ENCODE results near the gene SCP2.

Gene SCP2

DNA sequence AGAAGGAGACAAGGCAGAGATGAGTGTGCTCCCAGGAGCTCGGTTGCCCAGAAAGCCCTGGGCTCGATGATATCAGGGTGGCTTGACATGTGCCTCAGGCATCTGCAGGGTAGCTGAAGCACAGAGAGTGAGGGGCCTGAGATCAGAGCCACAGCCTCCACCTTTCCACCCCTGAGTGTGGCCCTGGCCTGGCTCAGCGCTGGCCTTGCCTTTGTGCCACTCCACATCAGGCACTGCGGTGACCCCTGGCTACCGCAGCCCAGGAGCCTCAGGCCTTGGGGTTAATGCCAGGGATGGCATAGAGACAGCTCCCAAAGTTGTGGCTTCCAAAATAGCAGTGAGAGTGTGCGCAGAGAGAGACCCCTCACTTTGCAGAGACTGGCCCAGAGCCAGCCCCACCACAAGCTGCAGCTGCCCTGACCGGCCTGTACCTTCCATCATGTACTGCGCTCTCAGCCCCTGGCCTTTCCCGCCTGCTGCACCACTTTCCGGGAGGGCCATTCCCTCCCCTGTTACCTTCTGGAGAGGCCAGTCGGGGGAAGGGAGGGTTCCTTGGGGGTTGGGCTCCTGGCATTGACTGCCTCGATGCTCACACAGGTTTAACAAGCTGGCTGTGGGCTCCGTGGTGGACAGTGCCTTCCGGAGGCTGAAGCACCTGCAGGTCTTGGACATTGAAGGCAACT lies 154.4 kb downstream of the SCP2 start:
- H3K4me3 ChIP-seq (ENCODE audit: low read length) = no peak overlapping the region
- TF ChIP-seq, protein P1, sequence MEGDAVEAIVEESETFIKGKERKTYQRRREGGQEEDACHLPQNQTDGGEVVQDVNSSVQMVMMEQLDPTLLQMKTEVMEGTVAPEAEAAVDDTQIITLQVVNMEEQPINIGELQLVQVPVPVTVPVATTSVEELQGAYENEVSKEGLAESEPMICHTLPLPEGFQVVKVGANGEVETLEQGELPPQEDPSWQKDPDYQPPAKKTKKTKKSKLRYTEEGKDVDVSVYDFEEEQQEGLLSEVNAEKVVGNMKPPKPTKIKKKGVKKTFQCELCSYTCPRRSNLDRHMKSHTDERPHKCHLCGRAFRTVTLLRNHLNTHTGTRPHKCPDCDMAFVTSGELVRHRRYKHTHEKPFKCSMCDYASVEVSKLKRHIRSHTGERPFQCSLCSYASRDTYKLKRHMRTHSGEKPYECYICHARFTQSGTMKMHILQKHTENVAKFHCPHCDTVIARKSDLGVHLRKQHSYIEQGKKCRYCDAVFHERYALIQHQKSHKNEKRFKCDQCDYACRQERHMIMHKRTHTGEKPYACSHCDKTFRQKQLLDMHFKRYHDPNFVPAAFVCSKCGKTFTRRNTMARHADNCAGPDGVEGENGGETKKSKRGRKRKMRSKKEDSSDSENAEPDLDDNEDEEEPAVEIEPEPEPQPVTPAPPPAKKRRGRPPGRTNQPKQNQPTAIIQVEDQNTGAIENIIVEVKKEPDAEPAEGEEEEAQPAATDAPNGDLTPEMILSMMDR (conservative IDR thresholded peaks at IDR 0.05; ENCODE audit: low read depth, low read length) = no peak
- DNase-seq (ENCODE audit: low read depth) = no peak

DNA sequence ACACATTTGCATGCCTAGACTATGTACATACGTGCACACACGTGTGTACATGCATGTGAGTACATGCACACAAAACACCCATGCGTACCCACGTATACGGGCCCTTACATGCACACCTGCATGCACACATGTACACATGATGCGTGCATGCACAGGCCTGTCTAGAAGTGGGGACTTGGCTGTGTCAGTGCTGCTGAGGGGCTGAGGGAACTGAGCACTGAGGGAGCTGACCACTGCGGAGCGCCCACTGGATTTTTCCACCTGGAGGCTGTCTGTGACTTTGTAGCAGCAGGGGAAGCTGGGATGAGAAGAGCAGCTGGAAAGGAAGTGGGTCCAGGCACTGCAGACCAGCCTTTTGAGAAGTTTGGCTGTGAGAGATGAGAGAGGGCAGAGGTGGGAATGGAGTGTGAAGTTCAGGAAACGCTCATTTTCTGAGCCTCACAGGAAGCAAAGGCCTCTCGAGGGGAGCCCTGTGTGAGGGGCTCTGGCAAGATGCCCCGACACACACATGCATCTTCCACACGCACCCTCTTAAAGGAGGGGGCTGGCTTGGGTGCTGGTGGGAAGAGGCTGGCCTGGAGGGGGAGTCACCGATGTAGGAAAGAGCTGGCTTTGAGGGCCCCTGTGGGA lies 155.9 kb downstream of the SCP2 start:
- TF ChIP-seq, protein P1 (conservative IDR thresholded peaks at IDR 0.05; ENCODE audit: low read depth, low read length) = no peak
- H3K4me3 ChIP-seq (ENCODE audit: low read length) = no peak overlapping the region
- DNase-seq (ENCODE audit: low read depth) = no peak

DNA sequence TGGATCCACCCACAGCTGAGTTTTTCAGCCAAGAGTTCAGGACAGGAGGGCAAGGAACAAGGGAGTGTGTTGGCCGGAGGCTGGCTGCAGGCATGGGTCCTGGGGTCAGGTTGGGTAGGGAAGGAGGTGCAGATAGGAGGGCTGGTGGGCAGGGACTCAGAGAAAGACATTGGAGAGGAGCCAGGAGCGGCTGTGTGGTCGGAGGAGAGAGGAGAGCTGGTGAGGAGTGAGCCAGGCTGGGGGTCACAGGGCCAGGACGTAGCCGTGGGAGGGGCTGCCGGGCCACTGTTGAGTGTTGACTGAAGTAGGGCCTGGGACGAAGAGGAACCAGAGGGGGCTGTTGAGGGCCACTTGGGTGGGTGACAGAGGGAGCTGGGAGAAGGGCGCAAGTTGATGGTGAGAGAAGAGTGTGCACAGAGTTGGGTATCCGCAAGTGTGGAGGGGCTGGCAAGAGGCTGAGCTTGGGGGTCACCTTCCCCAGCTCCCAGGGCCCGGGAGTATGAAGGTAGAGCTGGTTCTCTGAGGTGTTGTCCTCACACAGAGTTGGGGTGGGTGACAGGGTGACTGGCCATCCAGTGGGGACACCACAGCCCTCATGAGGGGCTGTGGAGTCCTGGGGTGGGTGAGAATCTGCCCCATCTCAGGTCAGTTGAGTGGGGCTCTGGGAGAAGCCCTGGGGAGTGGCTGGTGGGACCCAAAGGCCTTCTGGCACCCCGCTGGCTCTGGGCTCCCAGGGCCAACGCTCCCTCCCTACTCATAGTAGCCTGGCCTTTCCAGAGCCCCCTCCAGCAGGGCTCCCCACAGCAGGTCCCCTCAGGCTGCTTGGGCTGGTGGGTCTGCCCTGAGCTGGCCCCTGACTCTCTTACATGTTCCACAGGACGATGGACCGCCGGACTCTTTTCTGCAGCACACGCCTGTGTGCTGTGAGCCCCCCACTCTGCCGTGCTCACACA lies 156.8 kb downstream of the SCP2 start:
- TF ChIP-seq, protein P1 (conservative IDR thresholded peaks at IDR 0.05; ENCODE audit: low read depth, low read length) = no peak
- DNase-seq (ENCODE audit: low read depth) = no peak
- no peak overlapping the region for H3K4me3 ChIP-seq (ENCODE audit: low read length)

DNA sequence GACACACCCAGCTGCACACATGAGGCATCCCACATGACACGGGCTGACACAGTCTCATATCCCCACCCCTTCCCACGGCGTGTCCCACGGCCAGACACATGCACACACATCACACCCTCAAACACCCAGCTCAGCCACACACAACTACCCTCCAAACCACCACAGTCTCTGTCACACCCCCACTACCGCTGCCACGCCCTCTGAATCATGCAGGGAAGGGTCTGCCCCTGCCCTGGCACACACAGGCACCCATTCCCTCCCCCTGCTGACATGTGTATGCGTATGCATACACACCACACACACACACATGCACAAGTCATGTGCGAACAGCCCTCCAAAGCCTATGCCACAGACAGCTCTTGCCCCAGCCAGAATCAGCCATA lies 157.5 kb downstream of the SCP2 start:
- H3K4me3 ChIP-seq (ENCODE audit: low read length) = no peak overlapping the region
- TF ChIP-seq, protein P1 (conservative IDR thresholded peaks at IDR 0.05; ENCODE audit: low read depth, low read length) = no peak
- DNase-seq (ENCODE audit: low read depth) = no peak

DNA sequence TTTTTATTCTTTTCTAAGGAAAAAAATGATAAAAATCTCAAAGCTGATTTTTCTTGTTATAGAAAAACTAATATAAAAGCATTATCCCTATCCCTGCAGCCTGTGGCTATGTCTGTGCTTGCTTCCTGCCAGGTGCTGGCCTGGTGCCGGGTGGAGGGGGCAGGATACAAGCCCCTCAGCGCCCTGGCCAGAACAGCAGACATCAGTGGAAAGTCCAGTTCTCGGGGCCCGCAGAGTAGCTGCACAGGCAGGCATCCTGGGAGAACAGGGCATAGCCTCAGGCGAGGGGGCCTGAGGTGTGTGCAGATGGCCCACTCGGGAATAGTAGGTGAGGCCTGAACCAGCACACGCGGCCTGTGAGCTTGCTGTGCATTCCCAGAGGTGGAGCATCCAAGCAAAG lies 158.3 kb downstream of the SCP2 start:
- no peak for DNase-seq (ENCODE audit: low read depth)
- H3K4me3 ChIP-seq (ENCODE audit: low read length) = no peak overlapping the region
- TF ChIP-seq, protein P1 (conservative IDR thresholded peaks at IDR 0.05; ENCODE audit: low read depth, low read length) = no peak

DNA sequence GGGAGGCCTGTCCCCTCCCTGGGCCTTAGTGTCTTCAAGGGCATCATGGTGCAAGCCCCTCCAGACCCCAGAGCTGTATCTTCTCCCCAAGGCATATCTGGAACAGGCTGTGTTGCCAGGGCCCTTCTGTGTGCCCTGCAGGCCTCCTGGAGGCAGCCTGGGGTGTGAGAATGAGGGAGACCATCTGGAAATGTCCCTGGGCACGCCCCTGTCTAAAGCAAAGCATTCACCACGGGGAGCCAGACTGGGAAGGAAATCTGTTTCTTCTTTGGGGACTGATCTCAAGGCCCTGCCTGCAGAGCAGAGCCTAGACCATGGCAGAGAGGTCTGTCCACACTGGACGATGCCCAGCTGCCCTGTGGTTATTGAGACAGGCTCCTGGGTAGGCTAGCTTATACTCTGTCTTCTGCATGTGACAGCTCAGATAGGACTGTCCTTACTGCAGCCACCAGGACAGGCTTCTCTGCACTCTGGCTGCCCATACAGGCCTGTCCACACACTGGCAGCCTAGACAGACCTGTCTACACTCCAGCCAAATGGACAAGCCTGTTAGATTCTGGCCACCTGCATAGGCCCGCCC lies 159.5 kb downstream of the SCP2 start:
- TF ChIP-seq, protein P1 (conservative IDR thresholded peaks at IDR 0.05; ENCODE audit: low read depth, low read length) = no peak
- DNase-seq (ENCODE audit: low read depth) = no peak
- no peak overlapping the region for H3K4me3 ChIP-seq (ENCODE audit: low read length)

Measured in retinal pigment epithelial cell (primary cell).